H1 (cell line): ENCODE results near the gene PPCDC. TPM values are rescaled to one million over a fixed set of nuclear protein-coding genes. Genes with fewer than 3 reads are reported as not detected.

Experiments
- CTCF ChIA-PET: fragments of 300-600 bp; sonication (Branson Sonifier 250); formaldehyde crosslinking; loops from one replicate; lab custom pipeline; 2021; ENCODE audit not compliant: partially characterized antibody; lab: Charles Lee
- POLR2A ChIA-PET: fragments of 300-600 bp; sonication (Branson Sonifier 250); formaldehyde crosslinking; loops from one replicate; lab custom pipeline; 2021; ENCODE audit warnings: inconsistent platforms; ENCODE audit not compliant: partially characterized antibody; lab: Charles Lee
- DNase-seq, 2 experiments: peaks; one replicate each; pipeline versions ENCODE4 v3.0.0 to v3.0.0-alpha.2; 2010 to 2022; ENCODE audit warnings: low spot score in 2 of 2, low read depth in 1 of 2, mixed read lengths in 1 of 2
- FAIRE-seq: peaks from 2 replicates; lab custom pipeline; 2011; peaks lifted over from hg19 to GRCh38; lab: Jason Lieb, UNC
- H2AFZ ChIP-seq: 2 replicates; pipeline ENCODE4 v1.8.1; 2012; ENCODE audit warnings: low read length, inconsistent platforms
- H2AK5ac ChIP-seq: 2 replicates; pipeline ENCODE4 v1.6.1; 2013; ENCODE audit warnings: low read depth, low read length
- H2BK120ac ChIP-seq: replicated peaks from 2 replicates; pipeline ENCODE3; 2013; ENCODE audit warnings: low read depth, low read length, inconsistent platforms
- H2BK12ac ChIP-seq: 2 replicates; pipeline ENCODE4 v1.6.1; 2013; ENCODE audit warnings: low read depth, low read length
- H2BK15ac ChIP-seq: 2 replicates; pipeline ENCODE4 v1.6.1; 2013; ENCODE audit warnings: low read length
- H2BK20ac ChIP-seq: 2 replicates; pipeline ENCODE4 v1.6.1; 2013; ENCODE audit warnings: low read length
- H2BK5ac ChIP-seq: 2 replicates; pipeline ENCODE4 v1.6.1; 2013; ENCODE audit warnings: low read depth, low read length
- H3K14ac ChIP-seq: 2 replicates; pipeline ENCODE4 v1.6.1; 2013; ENCODE audit warnings: inconsistent platforms; ENCODE audit not compliant: insufficient read length
- H3K18ac ChIP-seq: 2 replicates; pipeline ENCODE4 v1.6.1; 2013; ENCODE audit warnings: low read length; ENCODE audit errors: extremely low read depth
- H3K23ac ChIP-seq: 2 replicates; pipeline ENCODE4 v1.6.1; 2013; ENCODE audit warnings: inconsistent platforms; ENCODE audit not compliant: insufficient read length
- H3K23me2 ChIP-seq: 2 replicates; pipeline ENCODE4 v1.6.1; 2013; ENCODE audit warnings: low read depth, low read length
- H3K27ac ChIP-seq: 2 replicates; pipeline ENCODE4 v1.6.1; 2011; ENCODE audit warnings: low read depth, low read length, inconsistent platforms
- H3K27me3 ChIP-seq, 4 experiments: replicated peaks in 1 of 4; 1 replicate in 1 of 4; 2 replicates in 3 of 4; pipeline versions ENCODE4 v1.6.1 to v1.8.1; 2011 to 2013; ENCODE audit warnings: low read length in 3 of 4, mild to moderate bottlenecking in 3 of 4, inconsistent platforms in 2 of 4, mixed read lengths in 2 of 4, moderate library complexity in 1 of 4; ENCODE audit not compliant: control insufficient read depth in 3 of 4, insufficient read depth in 3 of 4; ENCODE audit errors: extremely low read depth in 1 of 4
- H3K36me3 ChIP-seq, 4 experiments: 2 replicates each; pipeline versions ENCODE4 v1.6.1 to v1.8.1; 2011 to 2013; ENCODE audit warnings: mild to moderate bottlenecking in 4 of 4, low read length in 3 of 4, moderate library complexity in 2 of 4, control low read depth in 1 of 4, inconsistent platforms in 1 of 4; ENCODE audit not compliant: insufficient read depth in 4 of 4, control insufficient read depth in 2 of 4
- H3K4ac ChIP-seq: replicated peaks from 2 replicates; pipeline ENCODE3; 2013; ENCODE audit warnings: low read length, low read depth, mixed read lengths, inconsistent platforms; ENCODE audit not compliant: insufficient read length
- H3K4me1 ChIP-seq, 4 experiments: replicated peaks in 1 of 4; 1 replicate in 1 of 4; 2 replicates in 3 of 4; pipeline versions ENCODE4 v1.6.1 to v1.8.1; 2011 to 2013; ENCODE audit warnings: low read length in 3 of 4, inconsistent platforms in 2 of 4, mixed read lengths in 1 of 4; ENCODE audit not compliant: insufficient read depth in 4 of 4, control insufficient read depth in 3 of 4
- H3K4me2 ChIP-seq, 2 experiments: 2 replicates each; pipeline versions ENCODE4 v1.6.1 to v1.8.1; 2011 to 2013; ENCODE audit warnings: low read depth in 2 of 2, low read length in 2 of 2, control low read depth in 1 of 2, inconsistent platforms in 1 of 2, mild to moderate bottlenecking in 1 of 2; ENCODE audit not compliant: insufficient read depth in 1 of 2
- H3K4me3 ChIP-seq, 4 experiments: fragments of 200-600, 300-600 bp in 1 of 4; sonication (generic), shearing (Covaris generic), sonication (Bioruptor Twin) in 1 of 4; 2 replicates each; pipeline versions ENCODE4 v1.5.1 to v1.8.1; 2011 to 2016; ENCODE audit warnings: low read length in 4 of 4, low read depth in 3 of 4, control low read depth in 2 of 4, inconsistent platforms in 2 of 4, mild to moderate bottlenecking in 2 of 4, mixed read lengths in 1 of 4, moderate library complexity in 1 of 4; ENCODE audit not compliant: insufficient read depth in 2 of 4; ENCODE audit errors: extremely low read depth in 1 of 4
- H3K56ac ChIP-seq: replicated peaks from 2 replicates; pipeline ENCODE3; 2013; ENCODE audit warnings: low read depth, mild to moderate bottlenecking, mixed read lengths, low read length, inconsistent platforms; ENCODE audit not compliant: insufficient read length
- H3K79me1 ChIP-seq: 2 replicates; pipeline ENCODE4 v1.6.1; 2013; ENCODE audit warnings: low read depth, low read length, control low read depth
- H3K79me2 ChIP-seq, 2 experiments: 2 replicates each; pipeline versions ENCODE4 v1.6.1 to v1.8.1; 2012 to 2013; ENCODE audit warnings: low read length in 2 of 2, mild to moderate bottlenecking in 2 of 2, inconsistent platforms in 1 of 2; ENCODE audit not compliant: insufficient read depth in 2 of 2, control insufficient read depth in 1 of 2
- H3K9ac ChIP-seq, 4 experiments: replicated peaks in 1 of 4; 1 replicate in 1 of 4; 2 replicates in 3 of 4; pipeline versions ENCODE4 v1.6.1 to v1.8.1; 2011 to 2013; ENCODE audit warnings: low read depth in 3 of 4, low read length in 3 of 4, control low read depth in 2 of 4, mild to moderate bottlenecking in 2 of 4, moderate library complexity in 2 of 4, inconsistent platforms in 1 of 4; ENCODE audit errors: extremely low read depth in 1 of 4
- H3K9me3 ChIP-seq, 2 experiments: 2 replicates each; pipeline versions ENCODE4 v1.6.1 to v1.8.1; 2012 to 2013; ENCODE audit warnings: mild to moderate bottlenecking in 2 of 2, moderate library complexity in 2 of 2, control low read depth in 1 of 2, inconsistent platforms in 1 of 2, low read depth in 1 of 2, low read length in 1 of 2, mixed read lengths in 1 of 2; ENCODE audit not compliant: insufficient read depth in 2 of 2
- H4K20me1 ChIP-seq, 2 experiments: replicated peaks in 1 of 2; 2 replicates each; pipeline versions ENCODE3 to v1.8.1; 2011 to 2013; ENCODE audit warnings: inconsistent platforms in 2 of 2, low read length in 2 of 2, mild to moderate bottlenecking in 1 of 2; ENCODE audit not compliant: insufficient read depth in 2 of 2, control insufficient read depth in 1 of 2
- H4K5ac ChIP-seq: 2 replicates; pipeline ENCODE4 v1.6.1; 2013; ENCODE audit warnings: low read length, low read depth, mixed read lengths, inconsistent platforms; ENCODE audit not compliant: insufficient read length
- H4K8ac ChIP-seq: 2 replicates; pipeline ENCODE4 v1.8.0; 2013; ENCODE audit warnings: mild to moderate bottlenecking, moderate library complexity, low read length, inconsistent platforms; ENCODE audit not compliant: insufficient read depth; ENCODE audit errors: extremely low read depth
- H4K91ac ChIP-seq: replicated peaks from 2 replicates; pipeline ENCODE3; 2013; ENCODE audit warnings: low read length, mixed read lengths, inconsistent platforms; ENCODE audit not compliant: insufficient read length
- CEBPB ChIP-seq: IDR thresholded peaks from 2 replicates; pipeline ENCODE4 v1.6.1; 2012; ENCODE audit warnings: low read depth, low read length
- E2F6 ChIP-seq: IDR thresholded peaks from 2 replicates; pipeline ENCODE4 v1.6.1; 2012; ENCODE audit warnings: inconsistent platforms
- FOSL1 ChIP-seq: IDR thresholded peaks from 2 replicates; pipeline ENCODE4 v1.6.1; 2011; ENCODE audit warnings: mild to moderate bottlenecking, low read depth, low read length, moderate library complexity; ENCODE audit not compliant: insufficient read depth
- GTF2F1 ChIP-seq: IDR thresholded peaks from 2 replicates; pipeline ENCODE4 v1.6.1; 2012; ENCODE audit warnings: low read depth, low read length, improper control_type of control experiment, borderline replicate concordance
- HDAC6 ChIP-seq: IDR thresholded peaks from one replicate; pipeline ENCODE4 v1.7.1; 2012; ENCODE audit warnings: low read depth, mild to moderate bottlenecking, inconsistent platforms, low read length, moderate library complexity
- KDM1A ChIP-seq: fragments of 200-600, 300-600 bp; sonication (generic); IDR thresholded peaks from 2 replicates; pipeline ENCODE4 v1.7.1; 2016; ENCODE audit warnings: mild to moderate bottlenecking, low read length, borderline replicate concordance
- POLR2A ChIP-seq, 2 experiments: IDR thresholded peaks; 1 replicate in 1 of 2; 2 replicates in 1 of 2; pipeline ENCODE4 v1.6.1; 2011; ENCODE audit warnings: low read depth in 2 of 2, low read length in 2 of 2, mild to moderate bottlenecking in 2 of 2; ENCODE audit errors: control extremely low read depth in 1 of 2
- RFX5 ChIP-seq: IDR thresholded peaks from 2 replicates; pipeline ENCODE4 v1.6.1; 2011; ENCODE audit warnings: low read depth, low read length, improper control_type of control experiment, borderline replicate concordance
- SAP30 ChIP-seq: fragments of 300-600 bp; sonication (generic); IDR thresholded peaks from 2 replicates; pipeline ENCODE4 v1.7.1; 2012; ENCODE audit warnings: low read length, moderate library complexity, mild to moderate bottlenecking, inconsistent platforms; ENCODE audit not compliant: insufficient read depth, insufficient replicate concordance
- TCF12 ChIP-seq: IDR thresholded peaks from 2 replicates; pipeline ENCODE4 v1.6.1; 2011; ENCODE audit warnings: low read depth, mild to moderate bottlenecking, low read length
- TEAD4 ChIP-seq: IDR thresholded peaks from 2 replicates; pipeline ENCODE4 v1.6.1; 2012; ENCODE audit warnings: low read depth, low read length, inconsistent platforms, mixed read lengths
- ZNF274 ChIP-seq: IDR thresholded peaks from 2 replicates; pipeline ENCODE4 v1.7.0; 2012; ENCODE audit warnings: low read length, borderline replicate concordance; ENCODE audit errors: extremely low read depth
- WGBS, 2 experiments: shearing (Covaris generic) in 1 of 2; methylation state at CpG; one replicate each; pipeline versions ENCODE4 v1.1.6 to v1.1.7; 2013 to 2015; ENCODE audit warnings: low lambda C conversion rate in 2 of 2, mixed read lengths in 2 of 2, inconsistent platforms in 1 of 2, low coverage in 1 of 2, missing lambda C conversion rate in 1 of 2; ENCODE audit not compliant: insufficient replicate concordance in 2 of 2, insufficient coverage in 1 of 2, insufficient read length in 1 of 2; ENCODE audit errors: extremely low coverage in 1 of 2, missing lambda C conversion rate in 1 of 2; 5-methylcytosine and 5-hydroxymethylcytosine counted together
- polyA plus RNA-seq, 7 experiments: library from polyadenylated mRNA; depleted of rRNA in 3 of 7; stranded (reverse) in 5 of 7; unstranded in 2 of 7; fragments of >200 nt in 5 of 7; fragments of 200-250 nt in 2 of 7; gene quantifications; 1 replicate in 5 of 7; 2 replicates in 1 of 7; 4 replicates in 1 of 7; pipeline versions ENCODE4 v1.2.1 to v1.2.3, GENCODE V29; 2011 to 2013; ENCODE audit warnings: missing spikeins in 2 of 7, mixed read lengths in 2 of 7
- total RNA-seq: library from RNA; stranded (reverse); fragmentation: NEBNext Ultra II Directional; extraction: Animal tissue kit (Norgen Biotek cat#: 25700); gene quantifications from 2 replicates; pipeline ENCODE4 v1.2.1, GENCODE V29; 2021

PPCDC gene
- total and polyA plus RNA-seq, 2 of the 8 experiments (the other 6 are each of a cell fraction or from before 2014, with no cell fraction given): 11.3 to 29.7 TPM

- no peaks in the 10 kb centered on the region for H3K79me1 ChIP-seq
- no peak overlapping the region for H3K27ac ChIP-seq
- no peaks in the 10 kb centered on the region for H3K36me3 ChIP-seq
- no peak overlapping the region for H4K91ac ChIP-seq
- CTCF ChIA-PET: interaction anchor here (1.1 to 1.5 kb wide), 3 partner anchors 13 to 48 kb away, joined by 3 to 4 read pairs (median 4); no protein-coding TSS in a partner anchor
- H2AFZ ChIP-seq: no peak overlapping the region
- H4K5ac ChIP-seq: no peak overlapping the region
- no peaks in the 10 kb centered on the region for H4K20me1 ChIP-seq
- H3K23me2 ChIP-seq: no peaks in the 10 kb centered on the region
- H2BK15ac ChIP-seq: no peak overlapping the region
- H3K4me3 ChIP-seq: no peak overlapping the region
- H3K4ac ChIP-seq: no peak overlapping the region
- H3K56ac ChIP-seq: no peak overlapping the region
- H3K23ac ChIP-seq: no peak overlapping the region
- no peak overlapping the region for H2BK20ac ChIP-seq
- no peak overlapping the region for H3K14ac ChIP-seq
- DNase-seq: no peak
- 57% methylated on average over 2 of the region's 2 CpGs; no CpG with 5 or more reads in 1 of the 2 experiments for WGBS, 2 experiments
- POLR2A ChIA-PET: no interaction called here
- H2AK5ac ChIP-seq: no peak overlapping the region
- no peak overlapping the region for H2BK5ac ChIP-seq
- H2BK12ac ChIP-seq: 0 out of 2 replicates have a peak overlapping the region, but pooled peaks have one; percentile 9
- TF ChIP-seq POLR2A (IDR thresholded peaks at IDR 0.05; ENCODE audit: control extremely low read depth in 1 of 2, low read depth in 2 of 2, low read length in 2 of 2) (no peak), SAP30 (no peak), ZNF274 (no peak), FOSL1 (no peak), CEBPB (no peak), HDAC6 (no peak), E2F6 (no peak), GTF2F1 (no peak), RFX5 (no peak), TCF12 (no peak), TEAD4 (no peak), KDM1A (no peak)
- TF ChIP-seq, all 59 proteins: peak for 0
- no peak for FAIRE-seq
- Histone ChIP-seq H3K79me2 (no peaks in the 10 kb centered on the region), H4K8ac (no peak overlapping the region), H3K27me3 (no peaks in the 10 kb centered on the region), H3K4me2 (no peak overlapping the region), H3K18ac (no peak overlapping the region), H3K9me3 (no peaks in the 10 kb centered on the region), H2BK120ac (no peak overlapping the region), H3K4me1 (no peaks in the 10 kb centered on the region), H3K9ac (no peak overlapping the region)
Measured at GRCh38 chr15:75076277-75076676, 52.9 kb downstream of the PPCDC start.
